Fibroblast of lung (primary cell): ENCODE results near the gene ROR2. TPM values are rescaled to one million over a fixed set of nuclear protein-coding genes. Genes with fewer than 3 reads are reported as not detected.

ENCODE experiments used
- DNase-seq, 2 donors: peaks; one replicate each; pipeline versions ENCODE4 v3.0.0 to v3.0.0-alpha.2; 2010; ENCODE audit warnings: low read depth in 2 of 2
- H2AFZ ChIP-seq: 2 replicates; pipeline ENCODE4 v1.5.1; 2012; ENCODE audit warnings: low read length, control low read depth, inconsistent platforms
- H3K27ac ChIP-seq: 2 replicates; pipeline ENCODE4 v1.5.1; 2011; ENCODE audit warnings: low read length, control low read depth; ENCODE audit not compliant: insufficient read depth
- H3K27me3 ChIP-seq: 2 replicates; pipeline ENCODE4 v1.5.1; 2011; ENCODE audit warnings: mild to moderate bottlenecking, low read length; ENCODE audit not compliant: control insufficient read depth, insufficient read depth
- H3K36me3 ChIP-seq: 2 replicates; pipeline ENCODE4 v1.5.1; 2011; ENCODE audit warnings: low read length; ENCODE audit not compliant: control insufficient read depth, insufficient read depth
- H3K4me1 ChIP-seq: 2 replicates; pipeline ENCODE4 v1.5.1; 2011; ENCODE audit warnings: low read length; ENCODE audit not compliant: control insufficient read depth, insufficient read depth; ENCODE audit errors: extremely low read depth
- H3K4me2 ChIP-seq: 2 replicates; pipeline ENCODE4 v1.5.1; 2011; ENCODE audit warnings: low read length, control low read depth; ENCODE audit not compliant: insufficient read depth; ENCODE audit errors: extremely low read depth
- H3K4me3 ChIP-seq, 4 experiments: fragments of 200-600 bp in 1 of 4; sonication (generic) in 1 of 4; replicated peaks in 1 of 4; 2 replicates each; pipeline ENCODE4 v1.5.1; 2011 to 2016; ENCODE audit warnings: low read length in 4 of 4, low read depth in 3 of 4, mild to moderate bottlenecking in 3 of 4, control low read depth in 2 of 4, inconsistent platforms in 1 of 4, mixed read lengths in 1 of 4; ENCODE audit not compliant: insufficient read depth in 1 of 4; ENCODE audit errors: control extremely low read depth in 1 of 4
- H3K79me2 ChIP-seq: 2 replicates; pipeline ENCODE4 v1.5.1; 2012; ENCODE audit warnings: mild to moderate bottlenecking, low read length, inconsistent platforms; ENCODE audit not compliant: control insufficient read depth, insufficient read depth
- H3K9ac ChIP-seq: 2 replicates; pipeline ENCODE4 v1.5.1; 2011; ENCODE audit warnings: mild to moderate bottlenecking, low read length, control low read depth; ENCODE audit not compliant: insufficient read depth
- H3K9me3 ChIP-seq: 2 replicates; pipeline ENCODE4 v1.5.1; 2012; ENCODE audit warnings: low read depth, low read length; ENCODE audit not compliant: control insufficient read depth, insufficient read depth
- H4K20me1 ChIP-seq: 2 replicates; pipeline ENCODE4 v1.5.1; 2011; ENCODE audit warnings: low read length; ENCODE audit not compliant: control insufficient read depth, insufficient read depth; ENCODE audit errors: extremely low read depth
- EZH2 ChIP-seq: IDR thresholded peaks from 2 replicates; pipeline ENCODE4 v1.5.1; 2012; ENCODE audit warnings: low read length, control low read depth, mild to moderate bottlenecking; ENCODE audit errors: missing control alignments
- polyA plus RNA-seq, 2 donors: library from polyadenylated mRNA; depleted of rRNA in 1 of 2; stranded (reverse) in 1 of 2; unstranded in 1 of 2; fragments of >200 nt; gene quantifications; 2 replicates each; pipeline ENCODE4 v1.2.1, GENCODE V29; 2011 to 2012; ENCODE audit warnings: missing spikeins in 1 of 2
- total RNA-seq: library from RNA; depleted of rRNA; stranded (reverse); fragments of >200 nt; gene quantifications from 2 replicates; pipeline ENCODE4 v1.2.1, GENCODE V29; 2014
- TF ChIP-seq, protein P1 (sequence below), 2 donors: IDR thresholded peaks in 1 of 2; conservative IDR thresholded peaks in 1 of 2; 1 replicate in 1 of 2; 2 replicates in 1 of 2; pipeline ENCODE4 v1.5.1; 2011 to 2012; ENCODE audit warnings: low read length in 2 of 2, control low read depth in 1 of 2, inconsistent platforms in 1 of 2, low read depth in 1 of 2, mild to moderate bottlenecking in 1 of 2

The ROR2 gene
- total and polyA plus RNA-seq, 2 donors (not counting 1 experiment from before 2014, with no cell fraction given), result 2.3 to 27.9 TPM

DNA sequence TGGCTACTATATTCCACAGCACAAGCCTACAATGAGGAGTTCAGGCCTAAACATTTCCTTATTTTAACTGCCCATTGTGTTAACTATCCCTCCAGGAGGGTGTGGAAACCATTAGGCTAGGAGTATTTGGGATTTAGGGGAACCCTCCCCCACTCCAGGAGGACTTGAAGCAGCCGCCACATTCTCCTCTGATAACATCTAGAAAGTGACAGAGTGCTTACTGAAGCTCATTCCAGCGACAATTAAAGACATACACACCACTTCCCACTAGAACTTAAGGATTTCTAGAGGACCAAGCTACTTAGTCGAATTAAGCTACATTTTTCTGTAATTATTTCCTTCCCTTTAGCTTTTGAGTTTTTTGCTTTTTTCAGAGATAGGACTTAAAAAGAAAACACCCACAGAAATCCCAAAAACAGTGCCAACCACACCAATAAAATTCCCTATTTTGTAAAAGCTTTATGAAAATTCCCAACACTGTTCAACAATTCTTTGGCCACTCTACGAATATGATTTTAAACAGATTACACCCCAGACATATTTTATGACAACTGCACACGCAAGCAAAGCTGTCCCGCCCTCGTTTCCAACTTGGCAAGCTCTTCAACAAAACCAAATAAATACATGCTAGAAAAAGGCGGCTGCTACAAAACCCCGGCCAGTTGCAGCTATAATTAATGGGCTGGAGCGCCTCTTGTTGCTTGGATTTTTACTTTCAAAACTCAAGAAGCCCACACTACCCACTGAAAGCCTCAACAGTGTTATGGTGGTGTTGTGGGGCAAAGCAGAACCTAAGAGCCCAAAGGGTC, 4.5 kb downstream of the ROR2 start:
- Histone ChIP-seq H3K27me3 (no peaks in the 10 kb centered on the region), H3K4me1 (no peaks in the 10 kb centered on the region), H3K27ac (peak overlapping the region; percentile 45), H3K9me3 (no peaks in the 10 kb centered on the region), H4K20me1 (no peaks in the 10 kb centered on the region), H2AFZ (no peak overlapping the region), H3K4me3 (peak overlapping the region in 3 of 4 experiments; percentile 6 to 44 (median 15)), H3K79me2 (peaks cover 2% of the 10 kb centered on the region), H3K9ac (no peak overlapping the region), H3K4me2 (peak overlapping the region; percentile 21), H3K36me3 (no peaks in the 10 kb centered on the region)
- TF ChIP-seq, protein P1, sequence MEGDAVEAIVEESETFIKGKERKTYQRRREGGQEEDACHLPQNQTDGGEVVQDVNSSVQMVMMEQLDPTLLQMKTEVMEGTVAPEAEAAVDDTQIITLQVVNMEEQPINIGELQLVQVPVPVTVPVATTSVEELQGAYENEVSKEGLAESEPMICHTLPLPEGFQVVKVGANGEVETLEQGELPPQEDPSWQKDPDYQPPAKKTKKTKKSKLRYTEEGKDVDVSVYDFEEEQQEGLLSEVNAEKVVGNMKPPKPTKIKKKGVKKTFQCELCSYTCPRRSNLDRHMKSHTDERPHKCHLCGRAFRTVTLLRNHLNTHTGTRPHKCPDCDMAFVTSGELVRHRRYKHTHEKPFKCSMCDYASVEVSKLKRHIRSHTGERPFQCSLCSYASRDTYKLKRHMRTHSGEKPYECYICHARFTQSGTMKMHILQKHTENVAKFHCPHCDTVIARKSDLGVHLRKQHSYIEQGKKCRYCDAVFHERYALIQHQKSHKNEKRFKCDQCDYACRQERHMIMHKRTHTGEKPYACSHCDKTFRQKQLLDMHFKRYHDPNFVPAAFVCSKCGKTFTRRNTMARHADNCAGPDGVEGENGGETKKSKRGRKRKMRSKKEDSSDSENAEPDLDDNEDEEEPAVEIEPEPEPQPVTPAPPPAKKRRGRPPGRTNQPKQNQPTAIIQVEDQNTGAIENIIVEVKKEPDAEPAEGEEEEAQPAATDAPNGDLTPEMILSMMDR (conservative IDR thresholded peaks at IDR 0.05 in 1 of 2, IDR thresholded peaks at IDR 0.05 in 1 of 2; ENCODE audit: low read depth in 1 of 2, low read length in 2 of 2), result no peak
- TF ChIP-seq EZH2, result no peak
- DNase-seq, result peak; percentile 22 to 95

DNA sequence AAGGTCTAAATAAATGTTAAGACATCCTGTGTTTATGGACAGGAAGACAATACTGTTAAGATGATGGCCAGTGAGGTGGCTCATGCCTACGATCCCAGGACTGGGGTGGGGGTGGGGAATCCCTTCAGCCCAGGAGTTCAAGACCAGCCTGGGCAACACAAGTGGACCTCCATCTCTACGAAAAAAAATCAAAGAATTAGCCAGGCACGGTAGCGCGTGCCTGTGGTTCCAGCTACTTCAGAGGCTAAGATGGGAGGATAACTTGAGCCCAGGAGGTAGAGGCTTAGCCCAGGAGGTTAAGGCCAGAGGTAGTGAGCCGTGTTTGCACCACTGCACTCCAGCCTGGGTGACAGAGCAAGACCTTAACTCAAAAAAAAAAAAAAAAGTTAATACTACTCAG, 5.3 kb downstream of the ROR2 start:
- H3K79me2 ChIP-seq, result peaks cover 2% of the 10 kb centered on the region
- H3K27ac ChIP-seq, result no peak overlapping the region
- H4K20me1 ChIP-seq, result no peaks in the 10 kb centered on the region
- no peak overlapping the region for H3K4me2 ChIP-seq
- no peaks in the 10 kb centered on the region for H3K4me1 ChIP-seq
- H3K36me3 ChIP-seq, result no peaks in the 10 kb centered on the region
- no peaks in the 10 kb centered on the region for H3K9me3 ChIP-seq
- H2AFZ ChIP-seq, result no peak overlapping the region
- H3K9ac ChIP-seq, result no peak overlapping the region
- H3K4me3 ChIP-seq, result peak overlapping the region in 1 of 4 experiments; percentile 44
- DNase-seq, result no peak
- TF ChIP-seq, protein P1 (conservative IDR thresholded peaks at IDR 0.05 in 1 of 2, IDR thresholded peaks at IDR 0.05 in 1 of 2; ENCODE audit: low read depth in 1 of 2, low read length in 2 of 2), result no peak
- TF ChIP-seq EZH2, result no peak
- no peaks in the 10 kb centered on the region for H3K27me3 ChIP-seq

DNA sequence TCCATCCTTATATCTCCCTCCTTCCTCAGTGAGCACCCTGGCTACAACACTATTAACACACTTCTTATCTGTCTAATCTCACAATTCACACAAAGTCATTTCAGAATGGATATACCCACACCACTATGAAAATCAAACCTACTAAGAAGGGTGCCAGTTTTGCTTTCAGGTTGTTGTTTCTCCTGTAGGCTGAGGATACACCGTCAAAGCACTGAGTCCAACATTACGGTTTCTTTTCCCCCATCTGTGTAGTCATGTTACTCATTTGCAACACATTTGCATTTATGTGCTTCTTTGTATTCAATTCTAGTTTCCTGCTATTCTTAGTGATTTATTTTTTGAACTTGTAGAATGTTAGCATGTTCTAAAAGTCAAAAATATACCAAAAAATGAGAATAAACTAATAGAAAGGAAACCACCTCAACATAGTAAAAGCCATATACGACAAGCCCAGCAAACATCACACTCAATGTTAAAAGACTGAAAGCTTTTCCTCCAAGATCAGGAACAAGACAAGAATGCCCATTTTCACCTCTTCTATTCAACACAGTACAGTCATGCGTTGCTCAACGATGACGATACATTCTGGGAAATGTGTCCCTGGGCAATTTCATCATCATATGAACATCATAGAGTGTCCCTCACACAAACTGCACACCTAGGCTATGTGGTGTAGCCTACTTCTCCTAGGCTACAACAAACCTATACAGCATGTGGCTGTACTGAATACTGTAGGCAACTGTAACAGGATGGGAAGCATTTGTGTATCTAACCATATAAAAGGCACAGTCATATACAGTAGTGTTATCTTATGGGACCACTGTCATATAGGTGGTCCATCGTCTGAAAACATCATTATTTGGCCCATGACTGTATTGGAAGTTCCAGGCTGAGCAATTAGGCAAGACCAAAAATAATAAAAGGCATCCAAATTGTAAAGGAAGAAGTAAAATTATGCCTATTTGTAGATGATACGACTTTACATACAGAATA, 6.3 kb downstream of the ROR2 start:
- Histone ChIP-seq H3K4me2 (no peak overlapping the region), H3K79me2 (peaks cover 2% of the 10 kb centered on the region), H3K27ac (no peak overlapping the region), H3K27me3 (no peaks in the 10 kb centered on the region), H3K4me1 (no peaks in the 10 kb centered on the region), H4K20me1 (no peaks in the 10 kb centered on the region), H3K36me3 (no peaks in the 10 kb centered on the region), H3K9ac (no peak overlapping the region), H3K9me3 (no peaks in the 10 kb centered on the region), H2AFZ (no peak overlapping the region), H3K4me3 (no peak overlapping the region)
- DNase-seq, result peak in 1 of 2 donors; percentile 46
- TF ChIP-seq, protein P1 (conservative IDR thresholded peaks at IDR 0.05 in 1 of 2, IDR thresholded peaks at IDR 0.05 in 1 of 2; ENCODE audit: low read depth in 1 of 2, low read length in 2 of 2), result no peak
- no peak for TF ChIP-seq EZH2
